ENCODE data around the gene FAM181A. TPM values are rescaled to one million over a fixed set of nuclear protein-coding genes. Genes with fewer than 3 reads are reported as not detected.

The FAM181A gene
- total RNA-seq, 1 donor from 2014 or later = not detected

- FAIRE-seq = no peak
- H3K27me3 Mint-ChIP-seq (ENCODE audit: low read depth, unreplicated experiment) = peaks cover 64% of the 10 kb centered on the region
- peak; percentile 13 for DNase-seq (ENCODE audit: low read depth)
- TF ChIP-seq CTCF (IDR thresholded peaks at IDR 0.05; ENCODE audit: insufficient read depth, low read depth, low read length) (no peak), EZH2 (IDR thresholded peaks at IDR 0.05; ENCODE audit: insufficient read depth, low read length) (no peak)
- Histone ChIP-seq H2AFZ (ENCODE audit: low read depth, low read length) (no peak overlapping the region), H3K4me1 (ENCODE audit: insufficient read depth, low read length) (peaks cover 21% of the 10 kb centered on the region), H3K9ac (ENCODE audit: low read length) (no peak overlapping the region), H4K20me1 (ENCODE audit: insufficient read depth, low read length) (no peaks in the 10 kb centered on the region), H3K79me2 (ENCODE audit: insufficient read depth, low read length) (no peaks in the 10 kb centered on the region), H3K27me3 (ENCODE audit: insufficient read depth, low read length) (no peaks in the 10 kb centered on the region), H3K36me3 (ENCODE audit: insufficient read depth, low read length) (no peaks in the 10 kb centered on the region), H3K9me3 (ENCODE audit: insufficient read depth, low read depth, low read length) (no peaks in the 10 kb centered on the region), H3K4me3 (ENCODE audit: insufficient read depth, low read depth, low read length) (no peak overlapping the region), H3K27ac (ENCODE audit: low read depth, low read length) (no peak overlapping the region), H3K4me2 (ENCODE audit: low read length) (no peak overlapping the region)
- peaks cover 4% of the 10 kb centered on the region for H3K9me3 Mint-ChIP-seq (ENCODE audit: unreplicated experiment)
- H3K27ac Mint-ChIP-seq (ENCODE audit: unreplicated experiment) = no peak overlapping the region
- H3K4me1 Mint-ChIP-seq (ENCODE audit: low read depth, unreplicated experiment) = peaks cover 6% of the 10 kb centered on the region
- H3K36me3 Mint-ChIP-seq (ENCODE audit: low read depth, unreplicated experiment) = peaks cover 4% of the 10 kb centered on the region
- H3K4me3 Mint-ChIP-seq (ENCODE audit: unreplicated experiment) = no peak overlapping the region
Observed at GRCh38 chr14:93951635-93952540, 24.7 kb downstream of the FAM181A start.

- H3K9me3 ChIP-seq (ENCODE audit: insufficient read depth, low read depth, low read length) = no peaks in the 10 kb centered on the region
- H2AFZ ChIP-seq (ENCODE audit: low read depth, low read length) = no peak overlapping the region
- H3K9me3 Mint-ChIP-seq (ENCODE audit: unreplicated experiment) = peaks cover 4% of the 10 kb centered on the region
- H4K20me1 ChIP-seq (ENCODE audit: insufficient read depth, low read length) = no peaks in the 10 kb centered on the region
- H3K27me3 Mint-ChIP-seq (ENCODE audit: low read depth, unreplicated experiment) = peaks cover 65% of the 10 kb centered on the region
- H3K27ac Mint-ChIP-seq (ENCODE audit: unreplicated experiment) = no peak overlapping the region
- H3K4me3 ChIP-seq (ENCODE audit: insufficient read depth, low read depth, low read length) = no peak overlapping the region
- no peak overlapping the region for H3K4me2 ChIP-seq (ENCODE audit: low read length)
- H3K27me3 ChIP-seq (ENCODE audit: insufficient read depth, low read length) = no peaks in the 10 kb centered on the region
- H3K36me3 Mint-ChIP-seq (ENCODE audit: low read depth, unreplicated experiment) = peaks cover 4% of the 10 kb centered on the region
- H3K79me2 ChIP-seq (ENCODE audit: insufficient read depth, low read length) = no peaks in the 10 kb centered on the region
- H3K27ac ChIP-seq (ENCODE audit: low read depth, low read length) = no peak overlapping the region
- no peak overlapping the region for H3K4me3 Mint-ChIP-seq (ENCODE audit: unreplicated experiment)
- H3K9ac ChIP-seq (ENCODE audit: low read length) = no peak overlapping the region
- DNase-seq (ENCODE audit: low read depth) = no peak
- peaks cover 11% of the 10 kb centered on the region for H3K4me1 Mint-ChIP-seq (ENCODE audit: low read depth, unreplicated experiment)
- TF ChIP-seq EZH2 (IDR thresholded peaks at IDR 0.05; ENCODE audit: insufficient read depth, low read length) = no peak
- no peak for TF ChIP-seq CTCF (IDR thresholded peaks at IDR 0.05; ENCODE audit: insufficient read depth, low read depth, low read length)
- peaks cover 21% of the 10 kb centered on the region for H3K4me1 ChIP-seq (ENCODE audit: insufficient read depth, low read length)
- no peaks in the 10 kb centered on the region for H3K36me3 ChIP-seq (ENCODE audit: insufficient read depth, low read length)
- no peak for FAIRE-seq
Observed at GRCh38 chr14:93952829-93953228, 25.7 kb downstream of the FAM181A start.

- H3K4me2 ChIP-seq (ENCODE audit: low read length) = no peak overlapping the region
- no peak for DNase-seq (ENCODE audit: low read depth)
- Mint-ChIP-seq H3K4me1 (ENCODE audit: low read depth, unreplicated experiment) (peaks cover 11% of the 10 kb centered on the region), H3K27me3 (ENCODE audit: low read depth, unreplicated experiment) (peaks cover 65% of the 10 kb centered on the region), H3K9me3 (ENCODE audit: unreplicated experiment) (peaks cover 4% of the 10 kb centered on the region), H3K4me3 (ENCODE audit: unreplicated experiment) (no peak overlapping the region), H3K36me3 (ENCODE audit: low read depth, unreplicated experiment) (peaks cover 4% of the 10 kb centered on the region), H3K27ac (ENCODE audit: unreplicated experiment) (no peak overlapping the region)
- no peaks in the 10 kb centered on the region for H3K79me2 ChIP-seq (ENCODE audit: insufficient read depth, low read length)
- H3K36me3 ChIP-seq (ENCODE audit: insufficient read depth, low read length) = no peaks in the 10 kb centered on the region
- no peak overlapping the region for H3K9ac ChIP-seq (ENCODE audit: low read length)
- no peak overlapping the region for H2AFZ ChIP-seq (ENCODE audit: low read depth, low read length)
- no peak overlapping the region for H3K4me3 ChIP-seq (ENCODE audit: insufficient read depth, low read depth, low read length)
- H3K9me3 ChIP-seq (ENCODE audit: insufficient read depth, low read depth, low read length) = no peaks in the 10 kb centered on the region
- peaks cover 21% of the 10 kb centered on the region for H3K4me1 ChIP-seq (ENCODE audit: insufficient read depth, low read length)
- H4K20me1 ChIP-seq (ENCODE audit: insufficient read depth, low read length) = no peaks in the 10 kb centered on the region
- FAIRE-seq = no peak
- no peaks in the 10 kb centered on the region for H3K27me3 ChIP-seq (ENCODE audit: insufficient read depth, low read length)
- no peak overlapping the region for H3K27ac ChIP-seq (ENCODE audit: low read depth, low read length)
- TF ChIP-seq CTCF (IDR thresholded peaks at IDR 0.05; ENCODE audit: insufficient read depth, low read depth, low read length) (no peak), EZH2 (IDR thresholded peaks at IDR 0.05; ENCODE audit: insufficient read depth, low read length) (no peak)
Observed at GRCh38 chr14:93953263-93953662, 26.1 kb downstream of the FAM181A start.

All from astrocyte (in vitro differentiated cells and primary cell).